ENCODE data around the gene FDCSP.

FDCSP gene

GRCh38 chr4:70225824-70226223, at the start of gene FDCSP:
Gene FDCSP, plus strand, starts transcription at chr4:70226124. Its CDS starts 5,071 bp downstream, at chr4:70231195.
- no peak for DNase-seq (ENCODE audit: extremely low read depth, low read depth)
- no peak for TF ChIP-seq CTCF (IDR thresholded peaks at IDR 0.05; ENCODE audit: low read depth, low read length)

- DNase-seq (ENCODE audit: extremely low read depth, low read depth), result no peak
- no peak for TF ChIP-seq CTCF (IDR thresholded peaks at IDR 0.05; ENCODE audit: low read depth, low read length)
Observed at GRCh38 chr4:70177090-70177489, 48.8 kb upstream of the FDCSP start.

GRCh38 chr4:70178075-70178660, 47.8 kb upstream of the FDCSP start:
- TF ChIP-seq CTCF (IDR thresholded peaks at IDR 0.05; ENCODE audit: low read depth, low read length), result no peak
- DNase-seq (ENCODE audit: extremely low read depth, low read depth), result no peak

GRCh38 chr4:70179811-70180210, 46.1 kb upstream of the FDCSP start:
- TF ChIP-seq CTCF (IDR thresholded peaks at IDR 0.05; ENCODE audit: low read depth, low read length), result no peak
- DNase-seq (ENCODE audit: extremely low read depth, low read depth), result no peak

- TF ChIP-seq CTCF (IDR thresholded peaks at IDR 0.05; ENCODE audit: low read depth, low read length), result no peak
- no peak for DNase-seq (ENCODE audit: extremely low read depth, low read depth)
Observed at GRCh38 chr4:70181864-70182263, 44.1 kb upstream of the FDCSP start.

GRCh38 chr4:70182517-70183167, 43.3 kb upstream of the FDCSP start:
- no peak for TF ChIP-seq CTCF (IDR thresholded peaks at IDR 0.05; ENCODE audit: low read depth, low read length)
- DNase-seq (ENCODE audit: extremely low read depth, low read depth), result no peak

- peak; percentile 61 for TF ChIP-seq CTCF (IDR thresholded peaks at IDR 0.05; ENCODE audit: low read depth, low read length)
- peak; percentile 8 for DNase-seq (ENCODE audit: extremely low read depth, low read depth)
Observed at GRCh38 chr4:70183168-70183939, 42.6 kb upstream of the FDCSP start.
